ENCODE measurements around the gene YPEL2.
"Not testable (repeated sequence)": the region's sequence is repeated elsewhere in the genome, so short reads cannot be mapped to it uniquely, and the experiment has no call there.

DNA sequence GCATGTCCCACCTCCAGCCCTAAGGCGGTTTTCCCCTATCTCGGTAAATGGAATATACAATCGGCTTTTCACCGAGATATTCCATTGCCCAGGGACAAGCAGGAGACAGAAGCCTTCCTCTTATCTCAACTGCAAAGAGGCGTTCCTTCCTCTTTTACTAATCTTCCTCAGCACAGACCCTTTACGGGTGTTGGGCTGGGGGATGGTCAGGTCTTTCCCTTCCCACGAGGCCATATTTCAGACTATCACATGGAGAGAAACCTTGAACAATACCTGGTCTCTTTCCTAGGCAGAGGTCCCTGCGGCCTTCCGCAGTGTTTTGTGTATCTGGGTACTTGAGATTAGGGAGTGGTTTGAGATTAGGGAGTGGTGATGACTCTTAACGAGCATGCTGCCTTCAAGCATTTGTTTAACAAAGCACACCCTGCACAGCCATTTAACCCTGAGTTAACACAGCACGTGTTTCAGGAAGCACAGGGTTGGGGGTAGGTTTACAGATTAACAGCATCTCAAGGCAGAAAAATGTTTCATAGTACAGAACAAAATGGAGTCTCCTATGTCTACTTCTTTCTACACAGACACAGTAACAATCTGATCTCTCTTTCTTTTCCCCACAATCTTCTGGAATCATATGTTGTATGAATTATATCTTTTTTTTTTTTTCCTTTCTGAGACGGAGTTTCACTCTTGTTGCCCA lies 41.0 kb upstream of the YPEL2 start:
- TF ChIP-seq, protein P1, sequence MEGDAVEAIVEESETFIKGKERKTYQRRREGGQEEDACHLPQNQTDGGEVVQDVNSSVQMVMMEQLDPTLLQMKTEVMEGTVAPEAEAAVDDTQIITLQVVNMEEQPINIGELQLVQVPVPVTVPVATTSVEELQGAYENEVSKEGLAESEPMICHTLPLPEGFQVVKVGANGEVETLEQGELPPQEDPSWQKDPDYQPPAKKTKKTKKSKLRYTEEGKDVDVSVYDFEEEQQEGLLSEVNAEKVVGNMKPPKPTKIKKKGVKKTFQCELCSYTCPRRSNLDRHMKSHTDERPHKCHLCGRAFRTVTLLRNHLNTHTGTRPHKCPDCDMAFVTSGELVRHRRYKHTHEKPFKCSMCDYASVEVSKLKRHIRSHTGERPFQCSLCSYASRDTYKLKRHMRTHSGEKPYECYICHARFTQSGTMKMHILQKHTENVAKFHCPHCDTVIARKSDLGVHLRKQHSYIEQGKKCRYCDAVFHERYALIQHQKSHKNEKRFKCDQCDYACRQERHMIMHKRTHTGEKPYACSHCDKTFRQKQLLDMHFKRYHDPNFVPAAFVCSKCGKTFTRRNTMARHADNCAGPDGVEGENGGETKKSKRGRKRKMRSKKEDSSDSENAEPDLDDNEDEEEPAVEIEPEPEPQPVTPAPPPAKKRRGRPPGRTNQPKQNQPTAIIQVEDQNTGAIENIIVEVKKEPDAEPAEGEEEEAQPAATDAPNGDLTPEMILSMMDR (IDR thresholded peaks at IDR 0.05), result not testable (repeated sequence)
- not testable (repeated sequence) for TF ChIP-seq CHD4 (IDR thresholded peaks at IDR 0.05; ENCODE audit: borderline replicate concordance); RNF2 (IDR thresholded peaks at IDR 0.05; ENCODE audit: borderline replicate concordance, low read depth)
- TF ChIP-seq, protein P2, sequence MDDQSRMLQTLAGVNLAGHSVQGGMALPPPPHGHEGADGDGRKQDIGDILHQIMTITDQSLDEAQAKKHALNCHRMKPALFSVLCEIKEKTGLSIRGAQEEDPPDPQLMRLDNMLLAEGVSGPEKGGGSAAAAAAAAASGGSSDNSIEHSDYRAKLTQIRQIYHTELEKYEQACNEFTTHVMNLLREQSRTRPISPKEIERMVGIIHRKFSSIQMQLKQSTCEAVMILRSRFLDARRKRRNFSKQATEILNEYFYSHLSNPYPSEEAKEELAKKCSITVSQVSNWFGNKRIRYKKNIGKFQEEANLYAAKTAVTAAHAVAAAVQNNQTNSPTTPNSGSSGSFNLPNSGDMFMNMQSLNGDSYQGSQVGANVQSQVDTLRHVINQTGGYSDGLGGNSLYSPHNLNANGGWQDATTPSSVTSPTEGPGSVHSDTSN (IDR thresholded peaks at IDR 0.05), result not testable (repeated sequence)

Data from A549 (cell line).